HK-2 (cell line): ENCODE data around the gene ENO2.
"Not testable (repeated sequence)": the region's sequence is repeated elsewhere in the genome, so short reads cannot be mapped to it uniquely, and the experiment has no call there.

Source experiments
- DNase-seq: peaks from one replicate; pipeline ENCODE4 v3.0.0-alpha.2; 2018; ENCODE audit not compliant: unreplicated experiment

Gene ENO2

DNA sequence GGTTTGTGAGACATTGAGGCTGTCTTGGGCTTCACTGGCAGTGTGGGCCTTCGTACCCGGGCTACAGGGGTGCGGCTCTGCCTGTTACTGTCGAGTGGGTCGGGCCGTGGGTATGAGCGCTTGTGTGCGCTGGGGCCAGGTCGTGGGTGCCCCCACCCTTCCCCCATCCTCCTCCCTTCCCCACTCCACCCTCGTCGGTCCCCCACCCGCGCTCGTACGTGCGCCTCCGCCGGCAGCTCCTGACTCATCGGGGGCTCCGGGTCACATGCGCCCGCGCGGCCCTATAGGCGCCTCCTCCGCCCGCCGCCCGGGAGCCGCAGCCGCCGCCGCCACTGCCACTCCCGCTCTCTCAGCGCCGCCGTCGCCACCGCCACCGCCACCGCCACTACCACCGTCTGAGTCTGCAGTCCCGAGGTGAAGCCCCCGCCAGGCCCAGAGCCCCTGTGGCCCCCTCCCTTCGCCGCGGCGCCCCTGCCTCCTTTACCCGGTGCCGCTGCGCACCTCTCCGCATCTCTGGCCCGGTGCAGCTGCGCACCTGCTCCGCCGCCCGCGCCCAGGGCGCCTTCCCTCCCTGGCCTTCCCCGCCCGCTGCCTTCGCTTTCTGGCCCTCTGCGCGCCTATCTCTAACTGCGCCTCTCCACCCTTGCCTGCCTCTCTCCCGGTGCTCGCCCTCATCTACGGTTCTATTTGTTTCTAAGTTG, at the start of gene ENO2:
ENO2 (plus strand) TSS at position 335 of the 701 bp plus-strand sequence. CDS start 1,253 bp downstream, outside the sequence.
- peak; percentile 83 for DNase-seq

DNA sequence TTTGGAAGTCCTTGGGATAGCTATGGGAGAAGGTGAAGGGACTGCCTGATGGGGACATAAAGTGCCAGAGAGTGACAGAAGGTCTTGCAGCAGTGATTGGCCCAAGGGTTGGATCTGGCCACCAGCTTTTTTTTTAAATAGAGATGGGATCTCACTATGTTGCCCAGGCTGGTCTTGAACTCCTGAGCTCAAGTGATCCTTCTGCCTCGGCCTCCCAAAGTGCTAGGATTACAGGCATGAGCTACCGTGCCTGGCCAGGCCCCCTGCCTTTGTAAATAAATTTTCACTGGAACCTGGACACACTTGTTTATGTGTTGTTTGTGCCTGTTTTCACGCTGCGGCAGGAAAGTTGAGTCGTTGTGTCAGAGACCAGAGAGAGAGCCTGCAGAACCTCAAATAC, 49.1 kb upstream of the ENO2 start:
- DNase-seq = not testable (repeated sequence)

DNA sequence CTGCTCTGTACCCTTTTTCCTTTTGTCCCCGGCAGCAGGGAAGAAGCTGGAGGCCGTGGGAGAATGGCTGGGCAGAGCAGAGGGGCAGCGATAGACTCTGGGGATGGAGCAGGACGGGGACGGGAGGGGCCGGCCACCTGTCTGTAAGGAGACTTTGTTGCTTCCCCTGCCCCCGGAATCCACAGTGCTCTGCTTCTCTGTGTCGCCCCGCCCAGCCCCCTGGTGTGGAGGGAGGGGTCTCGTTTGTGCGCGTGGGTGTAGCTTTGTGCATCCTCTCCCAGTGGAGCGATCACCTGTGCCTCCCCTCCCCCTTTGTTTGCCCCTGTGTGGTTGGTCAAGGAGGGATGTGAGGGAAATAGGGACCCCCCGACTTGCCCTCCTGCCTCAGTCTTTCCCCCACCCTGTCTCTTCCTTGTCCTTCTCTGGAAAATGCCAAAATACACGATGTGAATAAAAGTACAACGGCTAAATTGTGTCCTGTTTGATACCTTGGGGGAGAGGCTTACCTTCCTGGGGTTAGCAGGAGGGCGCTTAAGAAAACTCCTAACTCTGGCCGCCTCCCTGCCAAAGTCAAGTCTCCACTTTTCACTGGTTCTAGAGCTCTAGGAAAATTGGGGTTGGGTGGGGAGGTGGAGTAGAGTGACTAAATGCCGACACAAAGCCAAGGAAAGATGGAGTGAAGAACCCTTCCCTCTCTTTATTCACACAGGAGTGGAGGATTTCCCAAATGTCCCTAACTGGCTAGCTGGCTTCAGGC, 48.0 kb upstream of the ENO2 start:
- no peak for DNase-seq

DNA sequence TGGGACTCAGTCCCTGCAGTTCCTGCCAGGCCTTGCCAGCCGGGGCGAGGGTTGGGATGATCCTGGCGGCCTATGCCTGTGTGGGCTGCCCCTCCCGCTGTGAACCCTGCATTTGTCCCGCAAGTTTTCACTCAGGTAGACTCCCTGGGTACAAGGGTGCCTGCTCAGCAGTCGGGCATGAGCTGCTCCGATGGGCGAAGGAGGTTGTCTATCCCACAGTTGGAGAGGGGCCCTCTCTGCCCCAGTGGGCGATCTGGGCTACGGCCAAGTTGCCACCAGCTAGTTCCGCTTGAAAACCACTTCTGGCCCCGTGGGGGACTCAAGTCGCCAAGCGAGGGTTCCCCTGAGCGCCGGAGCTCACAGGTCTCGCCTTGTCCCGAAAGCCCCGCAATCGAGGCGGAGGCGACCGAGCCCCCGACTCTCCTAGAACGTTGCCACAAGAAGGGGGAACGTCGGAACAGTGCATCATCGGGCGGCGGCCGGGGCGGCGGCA, 47.4 kb upstream of the ENO2 start:
- DNase-seq = no peak

DNA sequence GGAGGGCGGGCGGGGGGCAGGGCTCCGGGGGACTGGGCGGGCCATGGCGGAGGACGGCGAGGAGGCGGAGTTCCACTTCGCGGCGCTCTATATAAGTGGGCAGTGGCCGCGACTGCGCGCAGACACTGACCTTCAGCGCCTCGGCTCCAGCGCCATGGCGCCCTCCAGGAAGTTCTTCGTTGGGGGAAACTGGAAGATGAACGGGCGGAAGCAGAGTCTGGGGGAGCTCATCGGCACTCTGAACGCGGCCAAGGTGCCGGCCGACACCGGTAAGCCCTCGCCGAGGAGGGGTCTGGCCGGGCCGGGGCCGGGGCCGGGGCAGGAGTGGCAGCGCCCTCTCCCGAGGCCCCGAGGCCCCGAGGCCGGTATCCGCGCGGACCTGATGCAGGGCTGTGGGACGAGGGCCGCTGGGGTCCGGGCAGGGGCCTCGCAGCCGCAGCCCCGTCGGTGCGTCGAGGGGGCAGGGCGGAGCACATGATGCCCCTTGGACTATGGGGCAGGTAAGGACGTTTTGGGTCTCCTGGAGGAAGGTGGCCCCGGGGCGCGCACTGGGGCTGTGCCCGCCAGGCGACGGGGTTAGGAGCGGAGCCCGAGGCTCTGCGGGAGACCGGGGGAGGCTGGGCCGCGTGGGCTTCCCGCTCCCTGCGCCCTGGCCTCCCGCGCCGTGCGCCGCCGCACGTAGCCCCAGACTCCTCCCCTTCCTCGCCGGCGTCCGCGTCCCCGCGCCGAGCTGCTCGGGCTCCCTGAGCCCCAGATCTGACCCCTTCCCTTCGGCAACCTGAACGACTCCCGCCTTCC, 46.8 kb upstream of the ENO2 start, which contains the start of gene TPI1:
TPI1 (plus strand) TSS at position 119 of the 798 bp plus-strand sequence; CDS start at position 155, 36 bp downstream.
- peak; percentile 91 for DNase-seq

DNA sequence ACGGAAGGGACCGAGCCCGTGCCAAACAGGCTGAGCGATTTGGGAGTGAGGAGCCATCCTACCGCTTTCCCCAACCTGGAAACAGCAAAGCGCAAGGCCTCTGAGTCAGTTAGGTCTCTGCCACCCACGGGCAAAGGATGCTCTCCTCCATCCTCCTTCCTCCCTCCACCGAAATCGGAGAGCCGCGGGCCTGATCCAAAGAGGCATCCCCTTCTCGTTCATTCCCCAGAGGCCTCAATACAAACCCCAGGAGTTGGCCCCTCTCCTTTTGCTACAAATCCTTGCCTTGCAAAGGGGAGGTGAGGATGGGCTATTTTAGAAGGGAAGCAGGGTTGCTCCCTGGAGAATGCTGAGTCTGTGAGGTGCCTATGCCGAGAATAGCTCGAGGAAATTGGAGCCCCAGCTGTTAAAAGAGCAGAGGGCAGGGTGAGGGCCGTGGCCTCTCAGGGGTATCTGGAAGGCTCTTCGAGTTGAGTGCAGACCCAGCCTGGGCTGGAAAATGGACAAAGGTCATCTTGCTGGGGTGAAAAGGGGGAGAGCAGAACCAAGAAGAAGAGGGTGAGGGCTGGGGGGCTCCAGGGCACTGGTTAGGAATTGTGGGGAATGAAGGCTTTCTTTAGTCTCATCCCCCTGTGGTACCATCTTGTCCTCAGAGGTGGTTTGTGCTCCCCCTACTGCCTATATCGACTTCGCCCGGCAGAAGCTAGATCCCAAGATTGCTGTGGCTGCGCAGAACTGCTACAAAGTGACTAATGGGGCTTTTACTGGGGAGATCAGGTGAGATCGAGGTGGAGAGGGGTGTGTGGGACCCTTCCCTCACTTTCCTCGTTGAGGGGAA, 46.0 kb upstream of the ENO2 start:
- peak; percentile 20 for DNase-seq

DNA sequence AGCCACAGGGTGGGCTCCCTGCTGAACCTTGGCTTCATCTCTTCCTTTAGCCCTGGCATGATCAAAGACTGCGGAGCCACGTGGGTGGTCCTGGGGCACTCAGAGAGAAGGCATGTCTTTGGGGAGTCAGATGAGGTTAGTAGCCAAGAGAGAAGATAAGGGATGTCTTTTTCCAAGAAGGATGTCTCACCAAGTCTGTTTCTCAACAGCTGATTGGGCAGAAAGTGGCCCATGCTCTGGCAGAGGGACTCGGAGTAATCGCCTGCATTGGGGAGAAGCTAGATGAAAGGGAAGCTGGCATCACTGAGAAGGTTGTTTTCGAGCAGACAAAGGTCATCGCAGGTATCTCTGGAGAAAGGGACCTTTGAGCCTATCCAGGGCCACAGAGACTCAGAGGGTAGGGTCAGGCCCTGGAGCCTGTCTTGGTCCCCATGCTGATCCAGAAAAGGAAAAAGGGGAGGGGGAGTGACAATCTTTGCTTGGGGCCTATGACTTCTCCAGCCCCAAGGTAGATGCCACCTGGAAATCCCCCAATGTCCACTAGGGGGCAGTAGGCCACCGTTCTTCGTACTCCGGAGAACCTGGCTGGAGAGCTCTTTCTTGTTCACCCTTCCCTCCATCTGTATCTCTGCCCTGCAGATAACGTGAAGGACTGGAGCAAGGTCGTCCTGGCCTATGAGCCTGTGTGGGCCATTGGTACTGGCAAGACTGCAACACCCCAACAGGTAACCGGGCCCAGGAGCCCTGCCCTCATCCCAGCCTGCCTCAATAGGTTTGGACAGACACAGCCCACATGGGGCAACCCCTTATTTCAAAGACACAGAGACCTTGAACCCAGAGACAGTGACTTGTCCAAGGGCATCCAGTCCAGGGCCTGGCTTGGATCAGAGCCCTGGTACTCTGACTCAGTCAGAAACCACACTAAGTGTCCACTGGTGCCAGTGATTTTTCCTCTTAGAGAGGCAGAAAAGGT, 45.0 kb upstream of the ENO2 start:
- DNase-seq = peak; percentile 84

DNA sequence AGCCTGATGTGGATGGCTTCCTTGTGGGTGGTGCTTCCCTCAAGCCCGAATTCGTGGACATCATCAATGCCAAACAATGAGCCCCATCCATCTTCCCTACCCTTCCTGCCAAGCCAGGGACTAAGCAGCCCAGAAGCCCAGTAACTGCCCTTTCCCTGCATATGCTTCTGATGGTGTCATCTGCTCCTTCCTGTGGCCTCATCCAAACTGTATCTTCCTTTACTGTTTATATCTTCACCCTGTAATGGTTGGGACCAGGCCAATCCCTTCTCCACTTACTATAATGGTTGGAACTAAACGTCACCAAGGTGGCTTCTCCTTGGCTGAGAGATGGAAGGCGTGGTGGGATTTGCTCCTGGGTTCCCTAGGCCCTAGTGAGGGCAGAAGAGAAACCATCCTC, 44.1 kb upstream of the ENO2 start:
- not testable (repeated sequence) for DNase-seq

DNA sequence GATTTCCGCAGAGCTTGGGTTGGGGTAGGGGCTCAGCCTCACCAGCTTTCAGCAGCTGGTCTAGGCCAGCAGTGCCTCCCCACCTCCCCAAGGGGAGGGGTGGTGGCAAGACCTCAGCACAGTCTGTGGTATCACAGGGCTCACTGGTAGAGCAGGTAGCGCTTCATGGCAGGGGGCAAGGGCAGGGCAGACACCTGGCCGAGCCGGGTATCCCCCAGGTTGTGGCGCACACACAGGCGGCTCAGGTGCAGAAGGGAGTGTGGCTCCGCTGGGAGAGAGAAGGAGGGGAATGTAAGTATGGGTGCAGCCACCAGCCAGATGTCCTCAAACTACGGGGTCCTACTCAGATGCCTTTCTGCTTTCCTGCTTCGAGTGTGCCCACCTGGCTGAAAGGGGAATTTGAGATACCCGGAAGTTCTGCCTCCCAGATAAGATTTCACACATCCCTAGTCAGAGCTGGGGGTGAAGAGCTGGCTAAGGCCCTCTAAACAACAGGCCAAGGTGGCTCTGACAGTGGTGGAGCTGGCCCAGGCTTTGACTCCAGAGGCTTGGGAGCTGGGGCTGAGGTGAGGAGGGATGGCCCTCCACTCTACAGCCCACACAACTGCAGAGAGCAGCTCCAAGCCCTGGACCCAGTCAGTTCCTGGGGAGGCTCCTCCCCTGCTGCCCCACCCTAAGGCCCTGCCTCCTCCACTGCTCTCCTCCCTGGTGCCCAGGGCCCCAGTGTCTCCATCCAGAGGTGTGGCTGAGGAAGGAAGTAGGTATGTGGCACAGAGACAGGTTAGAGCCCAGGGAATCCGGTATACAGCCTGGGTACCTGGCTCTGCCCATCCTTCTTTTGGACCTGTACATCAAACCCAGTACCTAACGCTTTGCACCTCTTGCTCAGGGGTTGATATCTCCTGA, 43.1 kb upstream of the ENO2 start:
- peak; percentile 79 for DNase-seq

DNA sequence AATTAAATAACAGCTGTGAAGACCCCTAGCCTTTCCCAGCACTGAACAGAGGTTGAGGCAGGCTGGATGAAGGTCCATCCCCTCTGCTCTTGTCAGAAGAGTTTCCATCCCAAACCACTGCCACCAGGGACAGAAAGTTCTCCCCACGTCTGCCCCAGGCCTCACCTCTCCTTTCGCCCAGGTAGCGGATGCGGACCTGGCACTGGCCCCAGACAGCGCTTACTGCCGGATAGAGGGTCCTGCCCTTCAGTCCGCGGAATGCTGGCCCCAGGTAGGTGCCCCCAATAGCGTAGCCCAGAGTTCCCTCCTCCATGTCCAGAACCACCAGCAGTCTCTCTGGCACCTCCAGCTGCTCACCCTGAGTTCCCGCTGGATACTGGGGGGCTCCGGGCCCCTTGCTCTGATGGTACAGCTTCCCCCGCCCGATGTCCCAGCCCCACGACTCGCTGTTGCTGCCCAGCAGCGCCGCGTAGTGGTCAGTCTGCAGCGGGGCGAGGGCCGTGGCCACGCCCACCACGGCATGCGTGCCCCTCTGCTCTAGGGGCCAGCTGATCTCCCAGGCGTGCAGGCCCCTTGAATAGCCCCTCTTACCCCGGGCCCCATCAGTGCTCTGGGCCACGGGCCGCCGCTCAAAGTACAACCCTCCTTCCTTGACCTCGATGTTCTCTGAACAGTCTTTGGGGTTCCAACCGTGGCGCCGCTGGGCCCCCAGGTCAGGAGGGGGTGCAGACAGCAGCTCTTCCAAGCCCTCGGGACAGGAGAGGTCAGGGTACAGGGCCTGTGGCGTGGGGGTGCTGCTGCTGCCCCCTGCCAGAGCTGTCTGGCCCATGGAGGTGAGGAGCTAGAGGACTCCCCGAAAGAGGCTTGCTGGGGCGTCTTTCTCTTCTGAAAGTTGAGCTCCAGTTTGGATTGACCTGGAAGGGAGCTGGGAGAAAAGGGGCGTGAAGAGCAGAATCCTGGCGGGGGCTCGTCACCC, 42.0 kb upstream of the ENO2 start:
- DNase-seq = peak; percentile 89

DNA sequence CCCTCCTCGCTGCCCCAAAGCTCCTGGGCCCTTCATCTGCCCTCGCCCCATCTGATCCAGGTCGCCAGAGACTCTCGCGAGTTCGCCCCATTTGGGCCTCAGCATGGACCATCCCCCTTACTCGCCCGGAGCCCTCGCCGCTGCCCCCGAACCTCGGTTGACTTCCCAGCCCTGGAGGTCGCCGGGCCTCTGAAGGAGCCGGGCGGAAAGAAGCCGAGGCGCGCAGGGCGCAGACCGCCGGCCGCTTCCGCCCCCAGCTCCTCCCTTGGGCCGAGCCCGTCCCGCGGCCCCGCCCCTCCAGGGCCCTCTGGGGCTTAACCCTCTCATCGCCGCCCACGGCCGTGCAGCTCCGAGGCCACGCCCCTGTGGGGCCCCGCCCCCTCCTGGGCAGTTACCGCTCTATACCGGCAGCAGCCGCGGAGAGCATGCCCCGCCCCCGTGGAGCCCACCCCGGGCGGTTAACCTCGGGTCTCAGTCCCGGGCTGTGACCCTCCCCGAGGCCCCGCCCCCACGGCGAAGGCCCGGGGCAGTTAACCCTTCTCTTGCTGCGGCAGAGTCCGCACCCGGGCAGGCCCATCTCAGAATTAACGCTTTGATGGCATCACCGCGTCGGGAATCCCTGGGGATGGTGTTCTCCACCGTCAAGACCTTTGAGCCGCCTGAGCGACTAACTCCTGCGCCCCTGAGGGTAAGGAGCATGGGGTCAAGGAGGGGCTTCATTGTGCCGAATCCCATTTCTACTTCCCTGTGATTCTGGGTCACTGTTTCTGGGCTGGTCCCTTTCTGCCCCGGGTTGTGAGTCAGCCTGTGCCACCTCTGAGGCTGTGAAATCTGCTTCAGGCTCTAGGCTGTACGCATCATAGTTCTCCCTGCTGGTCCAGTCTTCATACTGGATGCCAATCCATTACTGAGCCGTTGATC, 41.0 kb upstream of the ENO2 start, which contains the start of gene SPSB2:
SPSB2 (minus strand) TSS at position 210 of the 921 bp plus-strand sequence. CDS start 402 bp downstream, outside the sequence.
- DNase-seq = peak; percentile 99

DNA sequence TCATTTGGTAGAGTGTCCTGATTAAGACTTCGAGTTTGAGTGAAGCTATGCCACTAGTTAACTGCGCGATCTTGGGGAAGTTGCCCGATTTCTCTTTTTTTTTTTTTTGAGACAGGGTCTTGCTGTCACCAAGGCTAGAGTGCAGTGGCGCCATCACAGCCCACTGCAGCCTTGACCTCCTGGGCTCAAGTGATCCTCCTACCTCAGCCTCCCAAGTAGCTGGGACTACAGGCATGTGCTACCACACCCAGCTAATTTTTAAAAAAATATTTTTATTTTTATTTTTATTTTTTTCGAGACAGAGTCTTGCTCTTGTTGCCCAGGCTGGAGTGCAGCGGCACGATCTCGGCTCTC, 40.4 kb upstream of the ENO2 start:
- DNase-seq = not testable (repeated sequence)

DNA sequence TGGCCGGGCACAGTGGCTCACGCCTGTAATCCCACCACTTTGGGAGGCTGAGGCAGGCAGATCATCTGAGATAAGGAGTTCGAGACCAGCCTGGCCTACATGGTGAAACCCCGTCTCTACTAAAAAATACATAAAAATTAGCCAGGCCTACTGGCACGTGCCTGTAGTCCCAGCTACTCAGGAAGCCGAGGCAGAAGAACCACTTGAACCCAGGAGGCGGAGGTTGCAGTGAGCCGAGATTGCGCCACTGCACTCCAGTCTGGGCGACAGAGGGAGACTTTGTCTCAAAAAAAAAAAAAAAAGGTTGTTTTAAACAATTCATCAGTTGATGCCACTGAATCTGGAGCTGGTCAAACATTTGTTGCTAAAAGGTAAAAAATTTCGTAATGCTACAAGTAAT, 34.6 kb upstream of the ENO2 start:
- not testable (repeated sequence) for DNase-seq

DNA sequence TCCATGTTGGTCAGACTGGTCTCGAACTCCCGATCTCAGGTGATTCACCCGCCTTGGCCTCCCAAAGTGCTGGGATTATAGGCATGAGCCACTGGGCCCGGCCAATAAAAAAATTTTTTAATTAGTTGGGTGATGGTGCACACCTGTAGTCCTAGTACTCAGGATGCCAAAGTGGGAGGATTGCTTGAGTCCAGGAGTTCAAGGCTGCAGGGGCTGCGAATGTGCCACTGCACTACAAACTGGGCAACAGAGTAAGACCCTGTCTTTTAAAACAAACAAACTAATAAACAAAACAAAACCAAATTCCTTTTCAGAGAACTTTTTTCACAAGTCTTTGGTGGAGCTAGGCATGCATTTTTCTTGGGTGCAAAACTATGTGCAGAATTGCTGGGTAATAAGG, 31.1 kb upstream of the ENO2 start:
- DNase-seq = no peak

DNA sequence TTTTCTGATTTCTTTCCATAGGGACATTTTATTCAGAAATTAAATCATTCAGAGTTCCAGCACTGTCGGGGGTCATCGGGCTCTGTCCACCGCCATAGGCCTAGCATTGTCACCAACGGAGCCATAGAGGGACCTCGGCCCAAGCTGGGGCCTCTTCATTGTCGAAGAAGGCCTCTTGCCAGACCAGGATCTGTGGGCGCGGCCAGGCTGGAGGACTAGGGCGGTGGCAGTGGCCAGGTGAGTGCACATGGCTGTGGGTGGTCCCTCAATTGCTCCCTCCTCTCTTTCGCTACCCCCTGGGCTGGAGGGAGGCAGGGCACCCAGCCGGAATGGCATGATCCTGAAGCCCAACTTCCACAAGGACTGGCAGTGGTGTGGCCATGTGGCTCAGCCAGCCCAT, 30.7 kb upstream of the ENO2 start:
- no peak for DNase-seq

DNA sequence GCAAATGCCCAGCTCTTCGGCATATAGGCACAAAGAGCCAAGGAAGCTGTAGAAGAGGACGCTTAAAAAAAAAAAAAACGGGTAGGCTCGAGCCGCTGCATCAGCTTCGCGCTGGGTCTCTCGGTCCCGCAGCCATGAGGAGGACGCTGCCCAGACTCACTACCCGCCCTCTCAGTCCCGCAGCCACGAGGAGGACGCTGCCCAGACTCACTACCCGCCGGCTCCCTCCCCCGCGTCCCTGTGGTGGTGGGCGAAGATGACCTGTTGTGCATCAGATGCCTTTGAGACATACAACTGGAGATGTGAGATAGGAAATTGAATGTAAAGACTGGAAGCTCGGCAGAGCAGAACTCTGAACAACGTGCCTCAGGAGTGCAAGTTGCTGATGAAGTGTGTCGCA, 29.8 kb upstream of the ENO2 start:
- DNase-seq = no peak
